ENCODE measurements around the gene ADGRV1. TPM values are rescaled to one million over a fixed set of nuclear protein-coding genes. Genes with fewer than 3 reads are reported as not detected.

ADGRV1 gene
- total RNA-seq, 1 experiment from 2014 or later = 64.8 TPM

GRCh38 chr5:91211997-91212713, 653.6 kb downstream of the ADGRV1 start:
- Histone ChIP-seq H4K8ac (replicated peaks; ENCODE audit: insufficient read length, low read depth, low read length) (no peak overlapping the region), H2BK12ac (ENCODE audit: insufficient read length, low read depth, low read length) (no peak overlapping the region), H3K4me2 (ENCODE audit: insufficient read depth, insufficient read length, low read length) (no peak overlapping the region), H2BK20ac (ENCODE audit: low read depth, low read length, poor library complexity, severe bottlenecking) (no peak overlapping the region), H2BK120ac (ENCODE audit: low read depth, low read length, poor library complexity, severe bottlenecking) (no peak overlapping the region), H3K4ac (ENCODE audit: low read depth, low read length) (no peak overlapping the region), H3K79me1 (ENCODE audit: insufficient read depth, low read depth, low read length, poor library complexity, severe bottlenecking) (no peaks in the 10 kb centered on the region), H3K23ac (ENCODE audit: insufficient read length, low read depth, low read length) (no peak overlapping the region), H3T11ph (ENCODE audit: low read length) (no peak overlapping the region), H3K23me2 (ENCODE audit: insufficient read length, low read depth, low read length, poor library complexity, severe bottlenecking) (no peaks in the 10 kb centered on the region), H2AK5ac (ENCODE audit: insufficient read length, low read length) (no peak overlapping the region), H3K4me1 (ENCODE audit: insufficient read depth, low read length) (no peaks in the 10 kb centered on the region; the same call in 1 of the 2 replicates), H4K91ac (ENCODE audit: insufficient read length, low read depth, low read length) (no peak overlapping the region), H2AFZ (ENCODE audit: low read length) (peak overlapping the region; percentile 10), H4K20me1 (ENCODE audit: control insufficient read depth, insufficient read depth, insufficient read length) (no peaks in the 10 kb centered on the region), H3K27me3 (ENCODE audit: insufficient read depth, low read length) (no peaks in the 10 kb centered on the region), H3K9ac (ENCODE audit: extremely low read depth, insufficient read length, low read length) (no peak overlapping the region), H4K5ac (ENCODE audit: insufficient read length, low read depth, low read length) (no peak overlapping the region), H2BK5ac (ENCODE audit: insufficient read length, low read length) (no peak overlapping the region), H3K79me2 (ENCODE audit: insufficient read depth, low read length) (no peaks in the 10 kb centered on the region), H3K27ac (ENCODE audit: insufficient read length, low read depth, low read length) (no peak overlapping the region), H3K18ac (ENCODE audit: insufficient read length, low read depth, low read length) (no peak overlapping the region), H3K56ac (ENCODE audit: insufficient read length, low read depth, low read length) (no peak overlapping the region), H3K14ac (ENCODE audit: insufficient read depth, low read length) (no peak overlapping the region), H3K9me3 (ENCODE audit: control insufficient read depth, low read depth, low read length) (no peaks in the 10 kb centered on the region), H2BK15ac (ENCODE audit: low read depth, low read length) (no peak overlapping the region)
- no peak for DNase-seq
- no peak overlapping the region for H3K27ac Mint-ChIP-seq
- H3K4me1 Mint-ChIP-seq = peaks cover 3 to 6% of the 10 kb centered on the region in 2 experiments
- no peaks in the 10 kb centered on the region; a peak in 1 of 5 replicates for H3K9me3 Mint-ChIP-seq
- WGBS (ENCODE audit: extremely low coverage, insufficient read length, low lambda C conversion rate) = no CpG with 5 or more reads among the region's 6 CpGs
- H3K27me3 Mint-ChIP-seq (ENCODE audit: low read depth) = no peaks in the 10 kb centered on the region; the same call in 1 of the 2 replicates
- no peaks in the 10 kb centered on the region; a peak in 3 of 7 replicates for H3K36me3 Mint-ChIP-seq (ENCODE audit: insufficient read depth in 1 of 3, low read depth in 3 of 3)
- no peak overlapping the region for H3K4me3 Mint-ChIP-seq
- TF ChIP-seq CTCF (conservative IDR thresholded peaks at IDR 0.05) = no peak

All from H9 (cell line).